OCI-LY1 (cell line): ENCODE measurements around the gene ABCB10.

Experiments
- H2AFZ ChIP-seq: fragments of 200-600 bp; sonication (generic), shearing (Covaris generic); 2 replicates; pipeline ENCODE4 v1.6.0; 2014; ENCODE audit warnings: antibody characterized with exemption, mild to moderate bottlenecking, low read length
- H3F3A ChIP-seq: fragments of 200-600 bp; sonication (generic), shearing (Covaris generic); 2 replicates; pipeline ENCODE4 v1.6.0; 2014; ENCODE audit warnings: mild to moderate bottlenecking, antibody characterized with exemption, low read length, moderate library complexity; ENCODE audit not compliant: insufficient read depth
- H3K27ac ChIP-seq: fragments of 200-600 bp; sonication (generic); 2 replicates; pipeline ENCODE4 v1.5.1; 2014; ENCODE audit warnings: low read length, mixed run types, mild to moderate bottlenecking, low read depth; ENCODE audit not compliant: poor library complexity, severe bottlenecking
- H3K27me3 ChIP-seq: fragments of 200-600 bp; sonication (generic); 2 replicates; pipeline ENCODE4 v1.6.0; 2014; ENCODE audit warnings: antibody characterized with exemption, mild to moderate bottlenecking, low read length, moderate library complexity; ENCODE audit not compliant: insufficient read depth
- H3K36me3 ChIP-seq: fragments of 200-600 bp; sonication (generic); 2 replicates; pipeline ENCODE4 v1.6.1; 2014; ENCODE audit warnings: mild to moderate bottlenecking, antibody characterized with exemption, low read length, moderate library complexity, mixed read lengths; ENCODE audit not compliant: insufficient read depth
- H3K4me1 ChIP-seq: fragments of 200-600 bp; sonication (generic); 2 replicates; pipeline ENCODE4 v1.5.1; 2014; ENCODE audit warnings: mild to moderate bottlenecking, low read length, moderate library complexity; ENCODE audit not compliant: insufficient read depth, severe bottlenecking
- H3K4me2 ChIP-seq: fragments of 200-600 bp; sonication (generic), shearing (Covaris generic); 2 replicates; pipeline ENCODE4 v1.6.1; 2014; ENCODE audit warnings: low read length
- H3K4me3 ChIP-seq: fragments of 200-600 bp; sonication (generic); 2 replicates; pipeline ENCODE4 v1.5.1; 2014; ENCODE audit warnings: low read length, low read depth, mild to moderate bottlenecking, mixed read lengths; ENCODE audit not compliant: poor library complexity, severe bottlenecking
- H3K79me2 ChIP-seq: fragments of 200-600 bp; shearing (Covaris generic); 2 replicates; pipeline ENCODE4 v1.6.1; 2016; ENCODE audit warnings: mixed run types, low read length, mixed read lengths; ENCODE audit not compliant: insufficient read depth
- H3K9ac ChIP-seq: fragments of 200-600 bp; sonication (generic), shearing (Covaris generic); 2 replicates; pipeline ENCODE4 v1.6.1; 2014; ENCODE audit warnings: mild to moderate bottlenecking, low read length, mixed read lengths
- H3K9me2 ChIP-seq: fragments of 200-600 bp; sonication (generic), shearing (Covaris generic); 2 replicates; pipeline ENCODE4 v1.6.1; 2014; ENCODE audit warnings: low read depth, mild to moderate bottlenecking, low read length, mixed read lengths
- H3K9me3 ChIP-seq: fragments of 200-600 bp; shearing (Covaris generic); 2 replicates; pipeline ENCODE4 v1.6.1; 2014; ENCODE audit warnings: low read length, mixed read lengths
- H4K20me1 ChIP-seq: fragments of 200-600 bp; sonication (generic), shearing (Covaris generic); 2 replicates; pipeline ENCODE4 v1.6.0; 2016; ENCODE audit warnings: mild to moderate bottlenecking, low read length; ENCODE audit not compliant: insufficient read depth
- CTCF ChIP-seq: fragments of 200-600 bp; sonication (generic), shearing (Covaris generic); IDR thresholded peaks from 2 replicates; pipeline ENCODE4 v1.5.1; 2017; ENCODE audit warnings: mild to moderate bottlenecking, antibody characterized with exemption, low read length, moderate library complexity, mixed read lengths
- EZH2 ChIP-seq: fragments of 200-600 bp; sonication (generic), shearing (Covaris generic); IDR thresholded peaks from 2 replicates; pipeline ENCODE4 v1.8.0; 2017; ENCODE audit warnings: borderline replicate concordance, mixed run types, mild to moderate bottlenecking, antibody characterized with exemption, low read length, moderate library complexity, mixed read lengths

The ABCB10 gene

GRCh38 chr1:229567109-229567868, 8.8 kb upstream of the ABCB10 start:
- Histone ChIP-seq H3K27me3 (no peaks in the 10 kb centered on the region), H3K4me1 (peaks cover 10% of the 10 kb centered on the region), H3K4me3 (no peak overlapping the region), H3K27ac (no peak overlapping the region), H3K9me3 (no peaks in the 10 kb centered on the region), H4K20me1 (no peaks in the 10 kb centered on the region), H3K4me2 (no peak overlapping the region), H3K36me3 (no peaks in the 10 kb centered on the region), H2AFZ (no peak overlapping the region), H3K9ac (no peak overlapping the region), H3K79me2 (no peaks in the 10 kb centered on the region), H3K9me2 (no peaks in the 10 kb centered on the region), H3F3A (no peaks in the 10 kb centered on the region)
- TF ChIP-seq EZH2 (no peak), CTCF (no peak)

GRCh38 chr1:229563701-229564100, 5.2 kb upstream of the ABCB10 start:
- H2AFZ ChIP-seq: no peak overlapping the region
- no peaks in the 10 kb centered on the region for H3K36me3 ChIP-seq
- H3K79me2 ChIP-seq: no peaks in the 10 kb centered on the region
- no peak overlapping the region for H3K9ac ChIP-seq
- H3K27me3 ChIP-seq: no peaks in the 10 kb centered on the region
- no peak overlapping the region for H3K27ac ChIP-seq
- H4K20me1 ChIP-seq: no peaks in the 10 kb centered on the region
- H3K4me2 ChIP-seq: no peak overlapping the region
- no peak overlapping the region for H3K4me3 ChIP-seq
- no peaks in the 10 kb centered on the region for H3K9me3 ChIP-seq
- no peaks in the 10 kb centered on the region for H3K9me2 ChIP-seq
- no peaks in the 10 kb centered on the region for H3F3A ChIP-seq
- TF ChIP-seq CTCF (no peak), EZH2 (no peak)
- peaks cover 7% of the 10 kb centered on the region for H3K4me1 ChIP-seq

GRCh38 chr1:229563241-229563640, 4.7 kb upstream of the ABCB10 start:
- Histone ChIP-seq H3K9me3 (no peaks in the 10 kb centered on the region), H3K9ac (no peak overlapping the region), H3K36me3 (no peaks in the 10 kb centered on the region), H3K4me3 (no peak overlapping the region), H4K20me1 (no peaks in the 10 kb centered on the region), H3K9me2 (no peaks in the 10 kb centered on the region), H2AFZ (no peak overlapping the region), H3K27me3 (no peaks in the 10 kb centered on the region), H3K4me1 (peaks cover 7% of the 10 kb centered on the region), H3K27ac (no peak overlapping the region), H3K4me2 (no peak overlapping the region), H3K79me2 (no peaks in the 10 kb centered on the region), H3F3A (no peaks in the 10 kb centered on the region)
- no peak for TF ChIP-seq EZH2
- no peak for TF ChIP-seq CTCF
